Subcutaneous abdominal adipose tissue (tissue), 5 donors: ENCODE measurements around the gene KDM2B.

Experiments used
- H3K27ac ChIP-seq: one replicate; pipeline ENCODE4 v1.7.0; 2013; ENCODE audit warnings: low read depth, mild to moderate bottlenecking, inconsistent platforms, low read length, moderate library complexity
- H3K27me3 ChIP-seq, 5 donors: one replicate each; pipeline ENCODE4 v1.7.0; 2013; ENCODE audit warnings: low read length in 5 of 5, inconsistent platforms in 1 of 5; ENCODE audit not compliant: control insufficient read depth in 5 of 5, insufficient read depth in 4 of 5
- H3K36me3 ChIP-seq, 5 donors: one replicate each; pipeline ENCODE4 v1.7.0; 2013; ENCODE audit warnings: low read length in 5 of 5; ENCODE audit not compliant: control insufficient read depth in 5 of 5, insufficient read depth in 5 of 5
- H3K4me1 ChIP-seq, 5 donors: one replicate each; pipeline ENCODE4 v1.7.0; 2013; ENCODE audit warnings: low read length in 5 of 5, mild to moderate bottlenecking in 3 of 5, moderate library complexity in 1 of 5; ENCODE audit not compliant: control insufficient read depth in 5 of 5, insufficient read depth in 5 of 5
- H3K4me3 ChIP-seq, 5 donors: one replicate each; pipeline ENCODE4 v1.7.0; 2013; ENCODE audit warnings: low read length in 5 of 5, low read depth in 1 of 5
- H3K9ac ChIP-seq, 5 donors: one replicate each; pipeline ENCODE4 v1.7.0; 2013; ENCODE audit warnings: low read length in 5 of 5, mild to moderate bottlenecking in 4 of 5, moderate library complexity in 3 of 5
- H3K9me3 ChIP-seq, 5 donors: one replicate each; pipeline ENCODE4 v1.7.0; 2013; ENCODE audit warnings: low read length in 5 of 5; ENCODE audit not compliant: control insufficient read depth in 5 of 5
- donor health status: healthy.
- donor health status: healthy.
- donor health status: healthy.
- donor health status: healthy.
- donor health status: healthy.

Gene KDM2B

DNA sequence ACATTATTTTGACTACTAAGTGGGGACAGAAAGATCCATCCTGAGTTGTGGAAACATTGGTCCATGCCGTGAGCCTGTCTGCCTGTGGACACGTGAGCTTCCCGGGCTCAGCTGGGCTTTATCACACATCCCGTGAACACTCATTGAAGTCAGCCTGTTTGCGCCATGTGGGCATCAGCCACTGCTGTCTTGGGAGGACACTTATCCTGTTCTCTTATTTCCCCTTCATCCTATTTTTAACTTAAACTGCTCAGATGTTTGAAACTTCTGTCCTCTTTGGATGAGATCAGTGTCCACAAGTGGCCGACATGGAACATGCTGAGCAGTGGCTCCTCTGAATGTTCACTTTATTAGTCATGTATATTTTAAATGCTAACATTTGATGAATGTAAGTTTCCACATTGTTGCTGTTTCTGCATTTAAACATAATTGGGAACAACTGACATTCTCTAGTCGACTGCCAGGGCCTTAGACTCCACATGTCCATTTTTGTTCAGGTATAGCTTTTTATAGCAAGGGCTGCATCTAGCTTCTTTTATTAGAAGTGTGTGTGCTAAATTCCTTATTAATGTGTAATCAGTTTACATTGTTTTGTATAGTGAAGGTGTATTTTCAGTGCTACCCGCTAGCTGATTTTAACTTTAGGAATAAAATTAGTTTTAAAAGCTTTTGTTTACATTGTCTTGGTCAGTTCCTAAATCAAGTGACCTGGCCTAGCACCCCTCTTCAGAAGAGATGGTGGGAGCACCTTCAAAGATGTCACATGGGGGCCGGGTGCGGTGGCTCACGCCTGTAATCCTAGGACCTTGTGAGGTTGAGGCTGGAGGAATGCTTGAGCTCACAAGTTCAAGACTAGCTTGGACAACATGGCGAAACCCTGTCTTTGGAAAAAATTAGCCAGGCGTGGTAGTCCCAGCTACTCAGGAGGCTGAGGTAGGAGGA lies 156.9 kb downstream of the KDM2B start:
- no peak overlapping the region for H3K27ac ChIP-seq
- peaks cover 0 to 10% (median 0%) of the 10 kb centered on the region in 5 donors for H3K9me3 ChIP-seq
- H3K4me3 ChIP-seq = peak overlapping the region in 1 of 5 donors; percentile 21
- no peak overlapping the region for H3K9ac ChIP-seq
- H3K36me3 ChIP-seq = peaks cover 21 to 73% (median 70%) of the 10 kb centered on the region in 5 donors
- H3K27me3 ChIP-seq = no peaks in the 10 kb centered on the region
- H3K4me1 ChIP-seq = peaks cover 0 to 18% (median 6%) of the 10 kb centered on the region in 5 donors

DNA sequence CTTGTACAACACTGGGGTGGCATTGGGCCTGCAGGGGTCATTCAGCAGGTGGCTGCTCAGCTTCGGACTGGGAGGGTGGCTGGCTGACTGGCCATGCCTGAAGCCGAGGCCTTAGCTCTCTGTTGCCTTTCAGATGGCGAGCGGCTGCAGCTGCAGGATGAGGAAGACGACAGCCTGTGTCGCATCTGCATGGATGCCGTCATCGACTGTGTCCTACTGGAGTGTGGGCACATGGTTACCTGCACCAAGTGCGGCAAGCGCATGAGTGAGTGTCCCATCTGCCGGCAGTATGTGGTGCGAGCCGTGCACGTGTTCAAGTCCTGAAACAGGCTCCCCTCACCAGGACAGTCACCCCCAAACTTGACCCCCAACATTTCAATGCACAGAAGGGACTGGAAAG lies 157.6 kb downstream of the KDM2B start:
- Histone ChIP-seq H3K9ac (no peak overlapping the region), H3K9me3 (peaks cover 0 to 10% (median 0%) of the 10 kb centered on the region in 5 donors), H3K36me3 (peaks cover 19 to 66% (median 65%) of the 10 kb centered on the region in 5 donors), H3K4me3 (no peak overlapping the region), H3K4me1 (peaks cover 0 to 18% (median 6%) of the 10 kb centered on the region in 5 donors), H3K27me3 (no peaks in the 10 kb centered on the region), H3K27ac (no peak overlapping the region)

DNA sequence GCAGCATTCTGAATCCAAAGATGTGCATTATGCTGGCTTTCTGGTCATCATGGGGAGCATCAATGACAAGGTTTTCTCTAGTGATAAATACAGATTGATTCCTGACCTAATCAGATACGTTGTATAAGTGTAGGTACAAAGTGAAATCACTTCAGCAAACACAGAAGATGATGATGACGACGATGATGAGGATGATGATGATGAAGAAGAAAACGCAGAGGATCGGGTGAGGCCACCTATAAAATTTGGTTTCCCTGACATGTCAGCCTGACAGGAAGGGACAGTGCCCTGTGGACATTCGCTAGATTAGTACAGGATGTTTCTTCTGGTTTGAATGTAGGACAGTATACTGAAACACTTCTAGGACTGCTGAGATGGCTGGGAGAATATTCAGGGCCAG lies 160.7 kb downstream of the KDM2B start:
- peaks cover 0 to 10% (median 0%) of the 10 kb centered on the region in 5 donors for H3K9me3 ChIP-seq
- no peak overlapping the region for H3K4me3 ChIP-seq
- H3K36me3 ChIP-seq = peaks cover 23 to 74% (median 55%) of the 10 kb centered on the region in 5 donors
- no peak overlapping the region for H3K27ac ChIP-seq
- H3K4me1 ChIP-seq = peaks cover 0 to 30% (median 19%) of the 10 kb centered on the region in 5 donors
- no peaks in the 10 kb centered on the region for H3K27me3 ChIP-seq
- no peak overlapping the region for H3K9ac ChIP-seq

DNA sequence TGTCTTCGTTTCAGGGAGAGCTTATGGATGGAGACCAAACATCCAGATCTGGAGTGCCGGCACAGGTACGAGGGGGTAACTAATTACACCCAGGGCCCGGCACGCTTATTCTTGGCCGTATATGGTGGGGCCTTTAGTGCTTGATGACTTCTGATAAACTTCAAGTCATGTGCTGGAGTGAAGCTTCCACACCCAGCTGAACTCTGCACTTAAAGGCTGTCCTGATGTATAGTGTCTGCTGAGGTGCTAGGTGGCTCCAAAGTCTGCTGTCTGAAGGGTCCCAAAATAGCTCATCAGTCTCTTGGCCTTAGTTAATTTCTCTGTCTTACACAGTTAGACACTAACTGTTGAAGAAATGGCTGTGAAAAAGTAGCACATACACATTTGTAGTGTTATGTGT lies 163.0 kb downstream of the KDM2B start:
- Histone ChIP-seq H3K36me3 (peaks cover 23 to 52% (median 34%) of the 10 kb centered on the region in 5 donors), H3K9me3 (no peaks in the 10 kb centered on the region)

DNA sequence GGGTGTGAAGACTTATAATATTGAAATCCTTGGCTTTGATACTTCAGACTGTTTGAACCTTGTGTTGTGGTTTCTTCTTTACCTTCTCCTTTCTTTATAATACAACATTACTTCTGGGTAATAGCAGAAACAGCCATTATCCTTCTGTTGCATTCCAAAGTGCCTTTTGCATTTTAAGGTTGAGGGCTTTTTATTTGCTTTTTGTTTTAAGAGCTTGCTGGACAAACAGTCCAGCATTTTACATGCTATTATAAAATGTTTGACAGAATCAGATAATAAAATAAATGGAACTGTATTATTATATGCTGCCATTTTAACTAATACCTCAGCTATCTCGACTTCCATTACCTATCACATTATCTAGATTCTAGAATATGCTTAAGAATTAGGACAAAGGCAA lies 166.9 kb downstream of the KDM2B start:
- Histone ChIP-seq H3K36me3 (peaks cover 5 to 24% (median 13%) of the 10 kb centered on the region in 5 donors), H3K9me3 (no peaks in the 10 kb centered on the region)

More for the DNA sequence above, 163.0 kb downstream of the KDM2B start:
- Histone ChIP-seq H3K9ac (no peak overlapping the region), H3K27me3 (no peaks in the 10 kb centered on the region), H3K4me3 (no peak overlapping the region), H3K4me1 (peaks cover 0 to 29% (median 19%) of the 10 kb centered on the region in 5 donors), H3K27ac (peak overlapping the region; percentile 56)

DNA sequence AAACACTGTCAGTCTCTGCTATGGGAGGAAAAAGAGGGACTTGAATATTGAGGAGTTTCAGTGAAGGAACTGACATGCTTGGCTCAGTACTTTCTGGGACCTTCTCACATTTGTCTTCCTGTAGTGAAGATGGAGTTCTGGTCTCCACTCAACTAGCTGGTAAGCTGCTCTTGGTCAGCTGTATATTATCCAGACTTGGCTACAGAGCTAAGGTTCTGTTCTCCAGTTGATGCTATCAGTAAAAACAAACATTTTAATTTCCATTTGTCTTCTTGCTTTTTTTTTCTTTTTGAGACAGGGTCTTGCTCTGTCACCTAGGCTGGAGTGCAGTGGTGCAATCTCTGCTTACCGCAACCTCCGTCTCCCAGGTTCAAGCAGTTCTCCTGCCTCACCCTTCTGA lies 175.6 kb downstream of the KDM2B start:
- H3K27ac ChIP-seq = no peak overlapping the region
- H3K4me3 ChIP-seq = no peak overlapping the region
- no peaks in the 10 kb centered on the region for H3K27me3 ChIP-seq
- no peaks in the 10 kb centered on the region for H3K9me3 ChIP-seq
- no peak overlapping the region for H3K9ac ChIP-seq
- peaks cover 8 to 27% (median 10%) of the 10 kb centered on the region in 5 donors for H3K36me3 ChIP-seq
- H3K4me1 ChIP-seq = peaks cover 0 to 15% (median 13%) of the 10 kb centered on the region in 5 donors

More for the DNA sequence above, 166.9 kb downstream of the KDM2B start:
- Histone ChIP-seq H3K27ac (no peak overlapping the region), H3K27me3 (no peaks in the 10 kb centered on the region), H3K4me3 (no peak overlapping the region), H3K9ac (no peak overlapping the region), H3K4me1 (peaks cover 0 to 29% (median 19%) of the 10 kb centered on the region in 5 donors)

DNA sequence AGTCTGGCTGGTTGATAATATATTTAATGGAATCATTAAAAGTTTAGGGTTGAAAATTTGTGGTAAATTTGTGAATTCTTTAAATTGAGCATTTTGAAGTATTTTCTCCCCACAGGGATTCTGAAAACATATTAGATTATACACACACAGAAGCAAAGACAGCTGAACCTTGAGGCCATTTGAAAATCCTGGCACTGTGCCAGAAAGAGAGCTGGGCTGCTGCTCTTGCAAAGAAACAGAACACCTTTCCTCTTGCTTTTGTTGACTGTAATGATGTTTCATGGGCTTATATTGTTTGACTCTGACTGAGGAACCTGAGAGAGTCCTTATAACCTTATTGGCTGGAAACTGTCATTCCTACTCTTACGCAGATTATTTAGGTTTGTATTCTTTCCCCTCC lies 176.1 kb downstream of the KDM2B start:
- no peaks in the 10 kb centered on the region for H3K27me3 ChIP-seq
- peaks cover 8 to 27% (median 10%) of the 10 kb centered on the region in 5 donors for H3K36me3 ChIP-seq
- no peaks in the 10 kb centered on the region for H3K9me3 ChIP-seq
- no peak overlapping the region for H3K27ac ChIP-seq
- H3K4me1 ChIP-seq = peaks cover 0 to 15% (median 13%) of the 10 kb centered on the region in 5 donors
- H3K4me3 ChIP-seq = no peak overlapping the region
- H3K9ac ChIP-seq = no peak overlapping the region

DNA sequence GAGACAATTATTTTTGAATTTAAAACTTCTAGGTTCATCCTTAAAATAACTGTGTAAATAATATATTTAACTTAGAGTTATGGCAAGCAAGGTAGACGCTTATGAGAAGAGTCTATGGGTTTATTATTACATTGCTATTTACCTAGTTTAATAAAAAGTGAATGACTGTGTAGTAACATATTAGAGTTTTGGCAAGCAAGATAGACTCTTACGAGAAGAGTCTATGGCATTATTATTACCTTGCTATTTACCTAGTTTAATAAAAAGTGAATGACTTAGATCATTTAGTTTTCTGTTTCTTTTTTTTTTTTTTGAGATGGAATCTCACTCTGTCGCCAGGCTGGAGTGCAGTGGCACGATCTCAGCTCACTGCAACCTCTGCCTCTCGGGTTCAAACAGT lies 177.1 kb downstream of the KDM2B start:
- Histone ChIP-seq H3K27ac (no peak overlapping the region), H3K4me1 (peaks cover 0 to 23% (median 22%) of the 10 kb centered on the region in 5 donors), H3K4me3 (no peak overlapping the region), H3K9me3 (no peaks in the 10 kb centered on the region), H3K27me3 (no peaks in the 10 kb centered on the region), H3K36me3 (peaks cover 5 to 25% (median 10%) of the 10 kb centered on the region in 5 donors), H3K9ac (no peak overlapping the region)

DNA sequence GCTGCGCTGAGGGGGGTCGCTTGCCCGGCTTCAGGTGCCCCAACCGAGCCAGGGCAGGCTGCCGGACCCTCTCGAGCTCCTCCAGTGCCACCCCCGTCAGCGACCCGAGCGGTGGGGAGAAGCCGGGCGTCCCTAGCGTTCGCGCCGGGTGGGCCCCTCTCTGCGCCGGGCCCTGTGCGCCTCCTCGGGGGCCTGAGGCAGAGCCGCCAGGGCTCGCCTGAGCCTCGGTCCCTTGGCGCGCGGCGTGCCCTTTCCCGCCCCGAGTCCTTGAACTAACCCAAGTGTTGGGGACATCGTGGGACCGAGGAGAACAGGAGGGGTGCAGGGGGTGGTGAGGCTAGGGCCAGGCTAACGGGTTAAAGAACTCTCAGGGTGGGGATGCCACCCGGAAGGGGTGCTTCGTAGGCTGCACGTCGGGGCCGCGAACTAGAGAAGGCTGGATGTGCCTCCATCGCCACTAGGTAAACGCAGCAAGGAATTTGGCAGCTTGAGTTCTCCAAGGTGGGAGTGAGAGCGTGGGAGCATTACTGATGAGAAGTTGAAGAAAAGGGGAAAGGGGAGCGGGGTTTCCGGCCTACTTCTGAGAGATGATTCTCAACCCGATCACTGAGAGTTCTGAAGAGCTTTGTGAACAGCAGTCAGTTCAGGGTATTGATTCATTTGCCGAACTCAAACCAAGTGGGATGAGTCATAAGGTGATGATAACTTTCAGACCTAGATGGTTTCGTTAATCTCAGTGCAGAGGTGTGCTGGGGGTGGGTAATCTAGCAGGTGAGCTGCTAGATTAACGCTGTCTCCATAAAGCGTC lies 180.3 kb downstream of the KDM2B start:
- Histone ChIP-seq H3K4me3 (peak overlapping the region; percentile 81 to 97 (median 95)), H3K36me3 (peaks cover 3 to 8% (median 5%) of the 10 kb centered on the region in 5 donors), H3K27me3 (no peaks in the 10 kb centered on the region), H3K4me1 (peaks cover 0 to 25% (median 24%) of the 10 kb centered on the region in 5 donors), H3K27ac (peak overlapping the region; percentile 70), H3K9me3 (no peaks in the 10 kb centered on the region), H3K9ac (peak overlapping the region in 4 of 5 donors; percentile 84 to 96 (median 93))
